Measurements from ENCODE around the gene F7. TPM values are rescaled to one million over a fixed set of nuclear protein-coding genes. Genes with fewer than 3 reads are reported as not detected.

Gene F7
- total and polyA plus RNA-seq, 9 of the 15 experiments (the other 6 are each of a cell fraction or from before 2014, with no cell fraction given), result not detected

GRCh38 chr13:113086031-113086750 lies 19.4 kb upstream of the F7 start:
- DNase-seq (ENCODE audit: extremely low read depth in 1 of 4, low spot score in 3 of 4) (peak; percentile 29 to 43 (median 31)), FAIRE-seq (no peak), ATAC-seq (peak; percentile 70)
- H3K27ac ChIP-seq (ENCODE audit: extremely low read depth, low read depth, low read length), result no peak overlapping the region
- no peaks in the 10 kb centered on the region for H3K9me1 ChIP-seq (ENCODE audit: control insufficient read depth, insufficient read depth, low read length)
- H3K9ac ChIP-seq (ENCODE audit: insufficient read depth in 1 of 2, low read depth in 2 of 2, low read length in 2 of 2), result no peak overlapping the region
- no peaks in the 10 kb centered on the region for H3K79me2 ChIP-seq (ENCODE audit: control insufficient read depth, insufficient read depth, low read length)
- in situ Hi-C loops (cut with MboI) (no loop called here), intact Hi-C loops (cut with micrococcal nuclease) (no loop called here)
- H3K4me3 ChIP-seq, result no peak overlapping the region
- POLR2A ChIA-PET, result interaction anchor here (1.3 kb wide), 1 partner anchor 9 kb away, joined by 4 read pairs; no protein-coding TSS in a partner anchor
- H3K4me1 ChIP-seq (replicated peaks in 1 of 2; ENCODE audit: control insufficient read depth in 2 of 2, insufficient read depth in 2 of 2, low read length in 2 of 2), result peaks cover 0 to 14% of the 10 kb centered on the region in 2 experiments; a peak in 2 of 5 replicates
- H3K36me3 ChIP-seq (ENCODE audit: control insufficient read depth, insufficient read depth, low read length), result no peaks in the 10 kb centered on the region
- peaks cover 25 to 70% of the 10 kb centered on the region in 2 experiments for H3K27me3 ChIP-seq (ENCODE audit: control insufficient read depth in 2 of 2, insufficient read depth in 2 of 2, low read length in 2 of 2)
- BruUV-seq (replicated peaks), result no TSS peak
- H3K4me2 ChIP-seq (ENCODE audit: insufficient read depth, low read length), result no peak overlapping the region
- H4K20me1 ChIP-seq (replicated peaks; ENCODE audit: control insufficient read depth, insufficient read depth, low read length), result peaks cover 15% of the 10 kb centered on the region
- H3K9me3 ChIP-seq (replicated peaks; ENCODE audit: control insufficient read depth, insufficient read depth, low read depth, low read length), result no peaks in the 10 kb centered on the region
- no peak overlapping the region for H2AFZ ChIP-seq (ENCODE audit: low read depth, low read length)
- CTCF ChIA-PET (ENCODE audit: low intra/inter-chr PET ratio), result no interaction called here
- 2% methylated on average over 30 of the region's 32 CpGs for WGBS (ENCODE audit: insufficient coverage, low coverage, missing lambda C conversion rate)
- TF ChIP-seq RFX7 (CRISPR knock-in tag; IDR thresholded peaks at IDR 0.05), result no peak
- no peak for TF ChIP-seq NFE2 (IDR thresholded peaks at IDR 0.05; ENCODE audit: low read depth)
- TF ChIP-seq CTCFL (IDR thresholded peaks at IDR 0.05; ENCODE audit: borderline replicate concordance, insufficient read depth, low read depth, low read length, poor library complexity, severe bottlenecking), result peak; percentile 7
- no peak for TF ChIP-seq ZBTB43 (CRISPR knock-in tag; IDR thresholded peaks at IDR 0.05)
- no peak for TF ChIP-seq GABPB2 (CRISPR knock-in tag; conservative IDR thresholded peaks at IDR 0.05)
- no peak for TF ChIP-seq GTF2F1 (IDR thresholded peaks at IDR 0.05; ENCODE audit: low read depth, low read length)
- no peak for TF ChIP-seq ZNF717 (CRISPR knock-in tag; IDR thresholded peaks at IDR 0.05)
- TF ChIP-seq ATF7 (IDR thresholded peaks at IDR 0.05), result peak; percentile 66
- TF ChIP-seq ZBTB49 (CRISPR knock-in tag; IDR thresholded peaks at IDR 0.05; ENCODE audit: borderline replicate concordance), result no peak
- TF ChIP-seq HDAC3 (IDR thresholded peaks at IDR 0.05; ENCODE audit: borderline replicate concordance, partially characterized antibody), result no peak
- peak; percentile 11; the same call in 1 of the 2 replicates for TF ChIP-seq ATF3 (IDR thresholded peaks at IDR 0.05)
- TF ChIP-seq ATF3 (CRISPR knock-in tag; conservative IDR thresholded peaks at IDR 0.05), result no peak
- TF ChIP-seq RAD21 (CRISPR knock-in tag; conservative IDR thresholded peaks at IDR 0.05 in 1 of 2, IDR thresholded peaks at IDR 0.05 in 1 of 2), result peak in 1 of 2 experiments; percentile 35; a peak in 2 of 4 replicates
- no peak for TF ChIP-seq THRAP3 (IDR thresholded peaks at IDR 0.05; ENCODE audit: borderline replicate concordance)
- no peak for TF ChIP-seq SLC30A9 (CRISPR knock-in tag; IDR thresholded peaks at IDR 0.05)
